ENCODE results near the gene SMAD6. TPM values are rescaled to one million over a fixed set of nuclear protein-coding genes. Genes with fewer than 3 reads are reported as not detected.
A peak's percentile ranks its signal among the peaks of the same experiment; 100 is the strongest.

The SMAD6 gene
- total and polyA plus RNA-seq, 9 donors = 3.8 to 20.3 (median 13.9) TPM

- TF ChIP-seq EP300 (IDR thresholded peaks at IDR 0.05) (no peak), CTCF (IDR thresholded peaks at IDR 0.05) (no peak), POLR2A (IDR thresholded peaks at IDR 0.05) (no peak)
- Histone ChIP-seq H3K27me3 (no peaks in the 10 kb centered on the region), H3K4me3 (no peak overlapping the region), H3K9me3 (no peaks in the 10 kb centered on the region), H3K4me1 (ENCODE audit: insufficient read depth) (peaks cover 25% of the 10 kb centered on the region), H3K36me3 (no peaks in the 10 kb centered on the region), H3K27ac (no peak overlapping the region)
- DNase-seq = peak in 2 of 5 donors; percentile 13 to 25
- intact Hi-C loops (cut with DNase I) = loop anchor here in 1 of 4 donors (5.0 kb wide), 1 partner anchor 34 kb away; no protein-coding TSS in a partner anchor
- 91 to 93% (median 91%) methylated on average over 10 of the region's 10 CpGs for WGBS, 3 donors
These were observed 36.6 kb downstream of the SMAD6 start for GRCh38 chr15:66738595-66738994.

- Histone ChIP-seq H3K27me3 (no peaks in the 10 kb centered on the region), H3K4me1 (ENCODE audit: insufficient read depth) (peaks cover 23% of the 10 kb centered on the region), H3K27ac (no peak overlapping the region), H3K9me3 (no peaks in the 10 kb centered on the region), H3K36me3 (no peaks in the 10 kb centered on the region), H3K4me3 (no peak overlapping the region)
- intact Hi-C loops (cut with DNase I) = loop anchor here in 1 of 4 donors (5.0 kb wide), 1 partner anchor 33 kb away; no protein-coding TSS in a partner anchor
- DNase-seq = peak in 2 of 5 donors; percentile 16 to 34
- TF ChIP-seq POLR2A (IDR thresholded peaks at IDR 0.05) (no peak), EP300 (IDR thresholded peaks at IDR 0.05) (no peak), CTCF (IDR thresholded peaks at IDR 0.05) (no peak)
- 83 to 85% (median 85%) methylated on average over 6 of the region's 6 CpGs for WGBS, 3 donors
These were observed 37.3 kb downstream of the SMAD6 start for GRCh38 chr15:66739287-66739686.

GRCh38 chr15:66740802-66741201 is 38.8 kb downstream of the SMAD6 start:
- H3K4me3 ChIP-seq = no peak overlapping the region
- peaks cover 27% of the 10 kb centered on the region for H3K4me1 ChIP-seq (ENCODE audit: insufficient read depth)
- H3K27me3 ChIP-seq = no peaks in the 10 kb centered on the region
- TF ChIP-seq POLR2A (IDR thresholded peaks at IDR 0.05) (no peak), EP300 (IDR thresholded peaks at IDR 0.05) (no peak), CTCF (IDR thresholded peaks at IDR 0.05) (no peak)
- intact Hi-C loops (cut with DNase I) = no loop called here
- 13 to 29% (median 21%) methylated on average over 8 of the region's 8 CpGs for WGBS, 3 donors
- H3K9me3 ChIP-seq = no peaks in the 10 kb centered on the region
- peak; percentile 82 to 91 (median 85) for DNase-seq
- no peak overlapping the region for H3K27ac ChIP-seq
- no peaks in the 10 kb centered on the region for H3K36me3 ChIP-seq

DNA sequence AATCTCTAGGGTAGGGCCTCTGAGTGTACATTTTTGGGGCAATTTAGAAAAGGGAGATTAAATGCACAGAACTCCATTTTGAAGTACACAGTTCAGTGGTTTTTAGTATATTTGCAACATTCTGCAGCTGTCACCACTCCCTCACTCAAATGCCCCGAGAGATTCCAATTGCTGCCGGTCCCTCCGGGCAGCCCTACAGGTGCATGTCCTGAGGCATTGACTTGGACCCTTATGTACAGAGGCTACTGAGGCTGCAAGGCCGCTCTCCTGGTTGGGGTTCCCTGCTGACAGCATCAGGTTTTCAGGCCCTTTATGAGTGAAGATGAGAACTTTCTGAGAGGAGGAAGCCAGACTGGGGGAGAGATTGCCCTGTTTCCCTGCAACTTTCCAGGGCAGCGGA is 39.6 kb downstream of the SMAD6 start:
- Histone ChIP-seq H3K27ac (no peak overlapping the region), H3K36me3 (no peaks in the 10 kb centered on the region), H3K9me3 (no peaks in the 10 kb centered on the region), H3K27me3 (no peaks in the 10 kb centered on the region), H3K4me3 (no peak overlapping the region), H3K4me1 (ENCODE audit: insufficient read depth) (peaks cover 35% of the 10 kb centered on the region)
- 92 to 93% (median 92%) methylated on average over 5 of the region's 5 CpGs for WGBS, 3 donors
- TF ChIP-seq EP300 (IDR thresholded peaks at IDR 0.05) (no peak), CTCF (IDR thresholded peaks at IDR 0.05) (no peak), POLR2A (IDR thresholded peaks at IDR 0.05) (no peak)
- peak in 2 of 5 donors; percentile 21 to 27 for DNase-seq
- intact Hi-C loops (cut with DNase I) = no loop called here
